Trophoblast cell (in vitro differentiated cells and primary cell): ENCODE data around the gene FAM210B.

Experiments used
- DNase-seq, 2 donors: peaks; one replicate each; pipeline ENCODE4 v3.0.0-alpha.2; 2016
- H2AFZ ChIP-seq: 2 replicates; pipeline ENCODE4 v1.6.1; 2013; ENCODE audit warnings: low read length, moderate library complexity, mild to moderate bottlenecking; ENCODE audit not compliant: insufficient read depth, poor library complexity
- H2AK5ac ChIP-seq: 2 replicates; pipeline ENCODE4 v1.6.1; 2013; ENCODE audit warnings: mild to moderate bottlenecking, low read length
- H2BK120ac ChIP-seq: 2 replicates; pipeline ENCODE4 v1.6.1; 2013; ENCODE audit warnings: low read length, mild to moderate bottlenecking, moderate library complexity; ENCODE audit not compliant: insufficient read depth, poor library complexity
- H2BK12ac ChIP-seq: 2 replicates; pipeline ENCODE4 v1.6.1; 2013; ENCODE audit warnings: mild to moderate bottlenecking, low read length, moderate library complexity
- H2BK5ac ChIP-seq: 2 replicates; pipeline ENCODE4 v1.6.1; 2013; ENCODE audit warnings: low read length, low read depth, moderate library complexity, mild to moderate bottlenecking; ENCODE audit not compliant: poor library complexity
- H3K14ac ChIP-seq: 2 replicates; pipeline ENCODE4 v1.6.1; 2013; ENCODE audit warnings: mild to moderate bottlenecking, low read length
- H3K18ac ChIP-seq: 2 replicates; pipeline ENCODE4 v1.6.1; 2013; ENCODE audit warnings: mild to moderate bottlenecking, low read length
- H3K23ac ChIP-seq: 2 replicates; pipeline ENCODE4 v1.6.1; 2013; ENCODE audit warnings: low read length
- H3K27ac ChIP-seq: 2 replicates; pipeline ENCODE4 v1.5.1; 2013; ENCODE audit warnings: low read depth, mild to moderate bottlenecking, inconsistent platforms, low read length, moderate library complexity
- H3K27me3 ChIP-seq: 2 replicates; pipeline ENCODE4 v1.6.1; 2013; ENCODE audit warnings: inconsistent platforms, mild to moderate bottlenecking, low read length, moderate library complexity; ENCODE audit not compliant: insufficient read depth
- H3K36me3 ChIP-seq, 2 experiments: 1 replicate in 1 of 2; 2 replicates in 1 of 2; pipeline ENCODE4 v1.6.1; 2013; ENCODE audit warnings: low read length in 2 of 2, mild to moderate bottlenecking in 2 of 2, moderate library complexity in 1 of 2; ENCODE audit not compliant: insufficient read depth in 2 of 2, control insufficient read depth in 1 of 2
- H3K4ac ChIP-seq: 2 replicates; pipeline ENCODE4 v1.6.1; 2013; ENCODE audit warnings: low read depth, mild to moderate bottlenecking, low read length, moderate library complexity
- H3K4me1 ChIP-seq, 2 experiments: 1 replicate in 1 of 2; 2 replicates in 1 of 2; pipeline ENCODE4 v1.6.1; 2013; ENCODE audit warnings: low read length in 2 of 2, mild to moderate bottlenecking in 2 of 2, moderate library complexity in 1 of 2; ENCODE audit not compliant: insufficient read depth in 2 of 2, control insufficient read depth in 1 of 2
- H3K4me2 ChIP-seq: 2 replicates; pipeline ENCODE4 v1.6.1; 2013; ENCODE audit warnings: inconsistent platforms, mild to moderate bottlenecking, low read length, moderate library complexity
- H3K4me3 ChIP-seq: 2 replicates; pipeline ENCODE4 v1.5.1; 2013; ENCODE audit warnings: mild to moderate bottlenecking, low read depth, low read length, inconsistent platforms
- H3K79me1 ChIP-seq: one replicate; pipeline ENCODE4 v1.6.1; 2013; ENCODE audit warnings: low read length
- H3K79me2 ChIP-seq: 2 replicates; pipeline ENCODE4 v1.6.1; 2013; ENCODE audit warnings: low read length, mild to moderate bottlenecking; ENCODE audit not compliant: control insufficient read depth, insufficient read depth, poor library complexity
- H3K9ac ChIP-seq: 2 replicates; pipeline ENCODE4 v1.6.1; 2013; ENCODE audit warnings: mild to moderate bottlenecking, low read length
- H3K9me3 ChIP-seq: 2 replicates; pipeline ENCODE4 v1.6.1; 2013; ENCODE audit warnings: low read depth, mild to moderate bottlenecking, control low read depth, inconsistent platforms, low read length; ENCODE audit not compliant: insufficient read depth
- H4K12ac ChIP-seq: 2 replicates; pipeline ENCODE4 v1.6.1; 2013; ENCODE audit warnings: low read depth, mild to moderate bottlenecking, low read length, moderate library complexity
- H4K8ac ChIP-seq: 2 replicates; pipeline ENCODE4 v1.6.1; 2013; ENCODE audit warnings: low read depth, mild to moderate bottlenecking, low read length, moderate library complexity
- H4K91ac ChIP-seq: one replicate; pipeline ENCODE4 v1.6.1; 2013; ENCODE audit warnings: low read depth, mild to moderate bottlenecking, low read length, moderate library complexity
- WGBS: extraction: QIAGEN DNeasy Blood & Tissue Kit; methylation state at CpG from one replicate; pipeline ENCODE4 v1.1.7; 2013; ENCODE audit warnings: missing lambda C conversion rate; ENCODE audit not compliant: insufficient read length, insufficient coverage; ENCODE audit errors: extremely low coverage; 5-methylcytosine and 5-hydroxymethylcytosine counted together

Gene FAM210B

GRCh38 chr20:56347628-56348304 lies 11.0 kb upstream of the FAM210B start:
- Histone ChIP-seq H3K4me3 (no peak overlapping the region), H2BK120ac (no peak overlapping the region), H3K4me2 (no peak overlapping the region), H3K36me3 (no peaks in the 10 kb centered on the region), H2BK5ac (no peak overlapping the region), H3K4me1 (no peaks in the 10 kb centered on the region), H3K27ac (no peak overlapping the region), H4K12ac (no peak overlapping the region), H2AFZ (no peak overlapping the region), H3K18ac (no peak overlapping the region), H3K4ac (no peak overlapping the region), H3K9me3 (peaks cover 1% of the 10 kb centered on the region), H3K79me1 (no peaks in the 10 kb centered on the region), H2AK5ac (no peak overlapping the region), H3K23ac (no peak overlapping the region), H3K79me2 (no peaks in the 10 kb centered on the region), H3K27me3 (no peaks in the 10 kb centered on the region), H3K9ac (no peak overlapping the region), H3K14ac (no peak overlapping the region), H2BK12ac (no peak overlapping the region), H4K91ac (no peak overlapping the region), H4K8ac (no peak overlapping the region)
- WGBS: no CpG with 5 or more reads among the region's 13 CpGs
- DNase-seq: no peak

- no peaks in the 10 kb centered on the region for H3K79me1 ChIP-seq
Observed at GRCh38 chr20:56348305-56348693, 10.5 kb upstream of the FAM210B start.

GRCh38 chr20:56348746-56349145 lies 10.0 kb upstream of the FAM210B start:
- H2BK5ac ChIP-seq: no peak overlapping the region
- no peaks in the 10 kb centered on the region for H3K4me1 ChIP-seq
- no peak overlapping the region for H3K9ac ChIP-seq
- H4K91ac ChIP-seq: no peak overlapping the region
- no peak overlapping the region for H3K4ac ChIP-seq
- H3K79me1 ChIP-seq: no peaks in the 10 kb centered on the region
- no peak for DNase-seq
- no peak overlapping the region for H4K8ac ChIP-seq
- no peak overlapping the region for H3K23ac ChIP-seq
- no peak overlapping the region for H2AK5ac ChIP-seq
- no peak overlapping the region for H3K18ac ChIP-seq
- H2BK120ac ChIP-seq: no peak overlapping the region
- no peak overlapping the region for H2BK12ac ChIP-seq
- no CpG with 5 or more reads among the region's 3 CpGs for WGBS
- H3K79me2 ChIP-seq: no peaks in the 10 kb centered on the region
- no peaks in the 10 kb centered on the region for H3K36me3 ChIP-seq
- no peaks in the 10 kb centered on the region for H3K27me3 ChIP-seq
- no peak overlapping the region for H3K4me2 ChIP-seq
- H4K12ac ChIP-seq: no peak overlapping the region
- no peaks in the 10 kb centered on the region for H3K9me3 ChIP-seq
- no peak overlapping the region for H2AFZ ChIP-seq
- H3K4me3 ChIP-seq: no peak overlapping the region
- no peak overlapping the region for H3K27ac ChIP-seq
- H3K14ac ChIP-seq: no peak overlapping the region

More at GRCh38 chr20:56348305-56348693, 10.5 kb upstream of the FAM210B start:
- Histone ChIP-seq H3K4me3 (no peak overlapping the region), H3K4me2 (no peak overlapping the region), H4K12ac (no peak overlapping the region), H2BK120ac (no peak overlapping the region), H2BK12ac (no peak overlapping the region), H3K27me3 (no peaks in the 10 kb centered on the region), H3K4ac (no peak overlapping the region), H3K27ac (no peak overlapping the region), H2BK5ac (no peak overlapping the region), H3K23ac (no peak overlapping the region), H3K14ac (no peak overlapping the region), H3K36me3 (no peaks in the 10 kb centered on the region), H4K91ac (no peak overlapping the region), H3K79me2 (no peaks in the 10 kb centered on the region), H2AFZ (no peak overlapping the region), H3K9ac (no peak overlapping the region), H4K8ac (no peak overlapping the region), H3K18ac (no peak overlapping the region), H2AK5ac (no peak overlapping the region), H3K4me1 (no peaks in the 10 kb centered on the region), H3K9me3 (no peaks in the 10 kb centered on the region)
- no CpG with 5 or more reads among the region's 5 CpGs for whole genome bisulfite sequencing
- DNase-seq: no peak

- no peaks in the 10 kb centered on the region for H3K36me3 ChIP-seq
- H4K91ac ChIP-seq: no peak overlapping the region
- WGBS: no CpG with 5 or more reads among the region's 2 CpGs
- no peak overlapping the region for H3K4me2 ChIP-seq
- H3K27me3 ChIP-seq: no peaks in the 10 kb centered on the region
- H2BK5ac ChIP-seq: no peak overlapping the region
- H3K14ac ChIP-seq: no peak overlapping the region
- H3K18ac ChIP-seq: no peak overlapping the region
- H3K4me1 ChIP-seq: no peaks in the 10 kb centered on the region
- no peak overlapping the region for H2BK120ac ChIP-seq
- H2BK12ac ChIP-seq: no peak overlapping the region
- no peak overlapping the region for H3K9ac ChIP-seq
- H4K12ac ChIP-seq: no peak overlapping the region
- no peak overlapping the region for H2AK5ac ChIP-seq
- no peak overlapping the region for H3K4me3 ChIP-seq
- H2AFZ ChIP-seq: no peak overlapping the region
- no peak overlapping the region for H4K8ac ChIP-seq
- H3K79me1 ChIP-seq: no peaks in the 10 kb centered on the region
- no peaks in the 10 kb centered on the region for H3K9me3 ChIP-seq
- no peak overlapping the region for H3K4ac ChIP-seq
- H3K27ac ChIP-seq: no peak overlapping the region
- peak overlapping the region; percentile 94 for H3K23ac ChIP-seq
- DNase-seq: no peak
- no peaks in the 10 kb centered on the region for H3K79me2 ChIP-seq
Observed at GRCh38 chr20:56350842-56351241, 7.9 kb upstream of the FAM210B start.
